Muscle layer of duodenum (tissue), 2 donors: ENCODE data around the gene KNG1.
A peak's percentile ranks its signal among the peaks of the same experiment; 100 is the strongest.

Experiments used
- H3K27ac ChIP-seq: one replicate; pipeline ENCODE4 v1.7.0; 2013; ENCODE audit warnings: mild to moderate bottlenecking, low read length
- H3K27me3 ChIP-seq: one replicate; pipeline ENCODE4 v1.7.0; 2013; ENCODE audit warnings: low read depth, mild to moderate bottlenecking, control low read depth, low read length
- H3K36me3 ChIP-seq, 2 donors: one replicate each; pipeline ENCODE4 v1.7.0; 2013; ENCODE audit warnings: low read length in 2 of 2, control low read depth in 1 of 2, mild to moderate bottlenecking in 1 of 2; ENCODE audit not compliant: insufficient read depth in 2 of 2, control insufficient read depth in 1 of 2
- H3K4me1 ChIP-seq, 2 donors: one replicate each; pipeline ENCODE4 v1.7.0; 2013; ENCODE audit warnings: low read length in 2 of 2, mild to moderate bottlenecking in 2 of 2, control low read depth in 1 of 2, moderate library complexity in 1 of 2; ENCODE audit not compliant: insufficient read depth in 2 of 2, control insufficient read depth in 1 of 2
- H3K4me3 ChIP-seq, 2 donors: one replicate each; pipeline ENCODE4 v1.7.0; 2013; ENCODE audit warnings: low read length in 2 of 2, low read depth in 1 of 2, mild to moderate bottlenecking in 1 of 2
- H3K9me3 ChIP-seq, 2 donors: one replicate each; pipeline ENCODE4 v1.7.0; 2013; ENCODE audit warnings: low read length in 2 of 2, control low read depth in 1 of 2, mild to moderate bottlenecking in 1 of 2; ENCODE audit not compliant: control insufficient read depth in 1 of 2
- donor health status: healthy.

KNG1 gene

DNA sequence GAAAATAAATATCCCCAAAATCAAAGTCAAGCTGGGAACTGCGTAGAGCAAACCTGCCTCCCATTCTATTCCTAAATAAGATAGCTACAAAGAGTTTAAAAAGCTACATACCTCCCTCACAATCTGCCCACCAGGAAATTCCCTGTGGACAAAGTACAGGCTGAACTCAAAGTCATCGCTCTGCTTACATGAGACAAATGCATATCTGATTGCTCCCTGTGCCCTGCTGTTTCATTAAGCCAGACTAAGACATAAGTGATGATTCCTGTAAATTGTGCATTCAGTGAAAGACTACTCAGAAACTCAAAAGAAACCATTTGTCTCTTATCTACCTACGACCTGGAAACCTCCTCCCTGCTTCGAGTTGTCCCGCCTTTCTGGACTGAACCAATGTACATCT is 37.7 kb downstream of the KNG1 start:
- Histone ChIP-seq H3K27me3 (no peaks in the 10 kb centered on the region), H3K27ac (no peak overlapping the region), H3K4me3 (no peak overlapping the region), H3K36me3 (no peaks in the 10 kb centered on the region), H3K4me1 (no peaks in the 10 kb centered on the region), H3K9me3 (no peaks in the 10 kb centered on the region)

DNA sequence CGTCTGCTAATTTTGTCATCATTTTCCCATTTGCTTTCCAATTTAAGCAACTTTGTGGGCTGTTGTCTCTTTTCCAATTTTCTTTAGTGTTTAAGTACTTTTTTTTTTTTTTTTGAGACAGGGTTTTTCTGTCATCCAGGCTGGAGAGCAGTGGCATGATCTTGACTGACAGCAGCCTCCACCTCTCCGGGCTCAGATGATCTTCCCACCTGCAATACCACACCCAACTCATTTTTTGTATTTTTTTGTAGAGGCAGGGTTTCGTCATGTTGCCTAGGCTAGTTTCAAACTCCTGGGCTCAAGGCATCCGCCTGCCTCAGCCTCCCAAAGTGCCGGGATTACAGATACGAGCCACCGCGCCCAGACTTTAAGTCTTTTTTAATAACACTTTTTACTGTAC is 40.1 kb downstream of the KNG1 start:
- H3K4me1 ChIP-seq, result no peaks in the 10 kb centered on the region
- H3K27ac ChIP-seq, result no peak overlapping the region
- H3K4me3 ChIP-seq, result no peak overlapping the region
- H3K36me3 ChIP-seq, result no peaks in the 10 kb centered on the region
- H3K9me3 ChIP-seq, result no peaks in the 10 kb centered on the region
- H3K27me3 ChIP-seq, result no peaks in the 10 kb centered on the region

DNA sequence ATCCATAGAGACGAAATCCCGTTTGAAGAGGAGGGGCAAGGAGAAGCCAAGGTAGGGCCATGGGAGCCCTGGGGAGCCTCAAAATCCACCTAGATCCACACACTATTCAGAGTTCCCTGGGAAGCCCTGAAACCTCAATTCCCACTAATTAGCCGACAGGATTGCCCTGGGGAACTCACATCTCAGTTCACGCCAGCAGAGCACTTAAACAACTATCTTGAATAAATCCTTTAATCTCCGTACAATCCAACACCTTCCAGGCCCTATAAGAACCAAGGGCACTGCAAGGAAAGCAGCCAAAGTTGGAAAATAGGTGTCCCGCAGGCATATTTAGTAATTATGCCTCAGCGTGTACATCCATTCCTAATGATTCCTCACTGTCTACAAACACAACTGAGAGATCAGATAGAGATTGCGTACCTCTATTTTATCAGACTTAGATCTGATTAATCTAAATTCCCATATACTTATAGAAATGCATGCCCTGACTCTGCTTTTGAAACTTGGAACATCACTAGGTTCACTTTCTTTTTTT is 40.6 kb downstream of the KNG1 start:
- Histone ChIP-seq H3K27ac (no peak overlapping the region), H3K9me3 (no peaks in the 10 kb centered on the region), H3K4me3 (no peak overlapping the region), H3K27me3 (no peaks in the 10 kb centered on the region), H3K36me3 (no peaks in the 10 kb centered on the region), H3K4me1 (no peaks in the 10 kb centered on the region)

DNA sequence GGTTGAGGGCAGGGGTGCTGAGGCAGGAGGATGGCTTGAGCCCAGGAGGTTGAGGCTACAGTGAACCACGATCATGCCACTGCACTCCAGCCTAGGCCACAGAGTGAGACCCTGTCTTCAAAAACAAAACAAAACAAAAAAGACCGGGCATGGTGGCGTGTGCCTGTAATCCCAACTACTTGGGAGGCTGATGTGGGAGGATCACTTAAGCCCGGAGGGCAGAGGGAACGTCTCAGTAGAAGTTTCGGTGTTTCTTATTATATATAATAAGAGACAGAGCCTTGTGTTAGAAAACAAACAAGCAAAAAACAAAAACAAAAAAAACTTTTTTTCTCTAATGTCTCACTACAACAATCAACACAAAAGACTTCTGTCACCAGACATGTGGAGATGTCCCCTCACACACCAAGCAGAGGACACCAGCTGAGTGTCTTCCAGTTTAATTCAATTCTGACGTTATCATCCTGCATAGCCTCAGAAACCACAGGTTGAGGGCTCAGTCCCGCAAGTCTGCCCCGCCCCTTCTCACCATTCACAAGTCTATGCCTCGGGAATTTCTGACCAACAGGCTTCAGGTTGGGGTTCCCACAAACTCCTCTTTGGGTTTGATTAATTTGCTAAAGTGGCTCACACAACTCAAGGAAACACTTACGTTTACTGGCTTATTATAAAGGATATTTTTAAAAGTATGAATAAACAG is 42.2 kb downstream of the KNG1 start:
- no peaks in the 10 kb centered on the region for H3K4me1 ChIP-seq
- H3K36me3 ChIP-seq, result no peaks in the 10 kb centered on the region
- H3K9me3 ChIP-seq, result no peaks in the 10 kb centered on the region
- H3K27me3 ChIP-seq, result no peaks in the 10 kb centered on the region
- no peak overlapping the region for H3K4me3 ChIP-seq
- no peak overlapping the region for H3K27ac ChIP-seq

DNA sequence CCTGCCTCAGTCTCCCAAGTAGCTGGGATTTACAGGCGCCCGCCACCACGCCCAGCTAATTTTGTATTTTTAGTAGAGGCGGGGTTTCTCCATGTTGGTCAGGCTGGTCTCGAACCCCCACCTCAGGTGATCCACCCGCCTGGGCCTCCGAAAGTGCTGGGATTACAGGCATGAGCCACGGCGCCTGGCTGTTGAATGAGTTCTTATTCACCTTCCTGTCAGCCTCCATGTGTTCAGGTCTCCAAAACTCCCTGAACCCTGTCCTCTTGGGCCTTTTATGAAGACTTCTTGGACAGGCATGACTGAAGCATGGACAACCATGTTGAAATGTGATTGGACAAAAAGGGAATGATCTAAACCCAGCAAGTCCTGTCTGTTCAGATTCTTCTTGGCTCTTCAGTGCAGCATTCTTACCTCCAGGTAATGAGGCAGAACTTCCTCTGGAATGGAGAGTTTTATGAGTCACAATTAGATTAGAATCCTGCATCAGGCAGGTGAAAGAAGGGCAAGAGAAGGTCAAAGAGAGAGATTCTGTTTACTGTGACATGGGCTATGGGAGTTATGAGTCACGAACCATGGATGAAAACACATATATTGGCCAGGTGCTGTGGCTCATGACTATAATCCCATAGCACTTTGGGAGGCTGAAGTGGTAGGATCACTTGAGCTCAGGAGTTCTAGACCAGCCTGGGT is 43.1 kb downstream of the KNG1 start:
- Histone ChIP-seq H3K27ac (no peak overlapping the region), H3K4me3 (no peak overlapping the region), H3K36me3 (no peaks in the 10 kb centered on the region), H3K9me3 (no peaks in the 10 kb centered on the region), H3K27me3 (no peaks in the 10 kb centered on the region), H3K4me1 (no peaks in the 10 kb centered on the region)

DNA sequence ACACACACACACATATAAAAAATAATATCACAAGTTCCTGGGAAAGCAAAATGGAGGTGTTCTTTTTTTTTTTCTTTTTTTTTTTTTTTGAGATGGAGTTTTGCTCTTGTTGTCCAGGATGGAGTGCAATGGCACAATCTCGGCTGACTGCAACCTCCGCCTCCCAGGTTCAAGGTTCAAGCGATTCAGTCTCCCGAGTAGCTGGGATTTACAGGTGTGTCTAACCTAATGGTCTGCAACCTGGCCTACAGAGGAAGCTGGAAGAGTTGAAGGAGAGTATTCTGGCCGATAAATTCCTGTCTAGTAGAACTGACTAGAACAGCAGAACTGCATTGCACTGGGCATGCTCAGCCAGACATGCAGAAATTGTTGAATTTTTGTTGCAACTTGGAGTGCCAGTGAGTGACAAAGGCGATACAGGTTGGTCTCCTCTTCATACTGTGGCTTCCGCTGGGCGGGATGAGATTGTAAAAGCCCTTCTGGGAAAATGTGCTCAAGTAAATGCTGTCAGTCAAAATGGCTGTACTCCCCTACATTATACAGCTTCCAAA is 43.8 kb downstream of the KNG1 start:
- Histone ChIP-seq H3K27ac (no peak overlapping the region), H3K36me3 (no peaks in the 10 kb centered on the region), H3K9me3 (no peaks in the 10 kb centered on the region)

DNA sequence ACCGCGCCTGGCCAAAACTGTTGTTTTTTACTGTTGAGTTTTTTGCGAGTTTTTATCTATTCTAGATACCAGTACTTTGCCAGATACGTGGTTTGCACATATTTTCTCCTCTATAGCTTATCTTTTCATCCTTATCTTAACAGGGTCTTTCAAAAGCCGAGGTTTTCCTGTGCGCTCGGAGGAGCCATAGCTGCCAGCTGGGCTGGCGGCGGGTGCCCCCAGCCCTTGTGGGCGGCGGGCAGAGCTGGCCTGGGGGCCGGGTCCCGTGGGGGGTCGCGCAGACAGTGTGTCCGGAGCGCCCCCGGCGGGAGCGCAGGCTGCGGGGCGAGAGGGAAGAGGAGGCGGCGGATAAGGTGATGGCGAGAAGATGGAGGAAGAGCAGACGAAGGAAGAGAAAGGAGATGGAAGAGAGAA is 55.1 kb downstream of the KNG1 start:
- H3K27me3 ChIP-seq, result no peaks in the 10 kb centered on the region
- no peaks in the 10 kb centered on the region for H3K36me3 ChIP-seq
- no peaks in the 10 kb centered on the region for H3K9me3 ChIP-seq
- peak overlapping the region; percentile 51 for H3K27ac ChIP-seq
- peaks cover 0 to 5% of the 10 kb centered on the region in 2 donors for H3K4me1 ChIP-seq
- H3K4me3 ChIP-seq, result peak overlapping the region; percentile 69 to 73

More for the DNA sequence above, 43.8 kb downstream of the KNG1 start:
- H3K4me3 ChIP-seq, result no peak overlapping the region
- H3K4me1 ChIP-seq, result no peaks in the 10 kb centered on the region
- no peaks in the 10 kb centered on the region for H3K27me3 ChIP-seq

DNA sequence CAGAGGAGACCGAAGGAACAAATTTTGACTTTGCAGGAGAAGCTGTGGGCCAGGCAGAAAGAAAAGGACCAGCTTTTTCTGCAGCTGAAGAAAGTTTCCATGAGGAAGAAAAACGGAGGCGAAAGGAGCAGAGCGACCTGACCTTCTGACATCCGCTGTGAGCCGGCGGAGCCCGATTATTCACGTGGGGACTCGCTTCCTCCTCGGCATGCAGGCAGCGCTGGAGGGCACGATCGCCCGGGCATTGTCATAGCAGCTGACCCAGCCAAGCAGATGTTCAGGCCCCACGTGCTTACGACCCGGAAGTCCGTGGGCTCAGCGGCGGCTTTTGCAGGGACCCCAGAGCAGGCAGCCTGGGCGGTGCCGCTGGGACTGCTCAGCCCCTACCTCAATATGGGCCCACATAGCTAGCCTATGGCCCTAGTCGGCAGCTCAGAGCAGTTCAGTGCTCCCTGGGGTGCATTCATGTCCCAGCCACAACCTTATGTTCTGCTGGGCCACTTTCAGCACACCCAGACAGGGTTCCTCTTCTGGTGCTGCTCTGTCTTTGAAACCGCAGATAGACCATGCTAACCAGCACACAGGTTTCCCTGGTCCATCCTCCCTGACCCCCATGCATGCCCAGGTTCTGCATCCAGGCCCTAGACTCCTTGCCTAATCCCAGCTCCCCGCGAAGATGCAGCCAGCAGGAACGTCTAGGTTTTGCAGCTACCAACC is 55.7 kb downstream of the KNG1 start:
- peaks cover 0 to 5% of the 10 kb centered on the region in 2 donors for H3K4me1 ChIP-seq
- H3K9me3 ChIP-seq, result no peaks in the 10 kb centered on the region
- H3K27me3 ChIP-seq, result no peaks in the 10 kb centered on the region
- H3K27ac ChIP-seq, result peak overlapping the region; percentile 51
- peak overlapping the region; percentile 69 to 73 for H3K4me3 ChIP-seq
- H3K36me3 ChIP-seq, result no peaks in the 10 kb centered on the region

DNA sequence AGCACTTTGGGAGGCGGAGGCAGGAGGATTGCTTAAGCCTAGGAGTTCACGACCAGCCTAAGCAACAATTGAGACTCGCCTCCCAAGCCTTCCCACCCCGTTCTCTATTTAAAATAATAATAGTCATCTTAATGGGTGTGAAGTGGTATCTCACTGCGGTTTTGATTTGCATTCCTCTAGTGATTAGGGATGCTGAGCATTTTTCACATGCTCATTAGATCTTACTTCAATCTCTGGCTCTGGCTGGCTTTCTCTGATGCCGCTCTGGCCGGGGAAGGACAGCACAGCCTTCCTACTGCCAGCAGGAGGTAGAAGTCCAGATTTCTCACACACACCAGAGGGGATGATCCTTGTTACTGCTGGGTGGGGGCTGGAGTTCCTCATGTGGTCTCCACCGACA is 58.8 kb downstream of the KNG1 start:
- Histone ChIP-seq H3K36me3 (no peaks in the 10 kb centered on the region), H3K9me3 (no peaks in the 10 kb centered on the region), H3K4me3 (no peak overlapping the region), H3K4me1 (peaks cover 0 to 5% of the 10 kb centered on the region in 2 donors), H3K27me3 (no peaks in the 10 kb centered on the region), H3K27ac (no peak overlapping the region)

DNA sequence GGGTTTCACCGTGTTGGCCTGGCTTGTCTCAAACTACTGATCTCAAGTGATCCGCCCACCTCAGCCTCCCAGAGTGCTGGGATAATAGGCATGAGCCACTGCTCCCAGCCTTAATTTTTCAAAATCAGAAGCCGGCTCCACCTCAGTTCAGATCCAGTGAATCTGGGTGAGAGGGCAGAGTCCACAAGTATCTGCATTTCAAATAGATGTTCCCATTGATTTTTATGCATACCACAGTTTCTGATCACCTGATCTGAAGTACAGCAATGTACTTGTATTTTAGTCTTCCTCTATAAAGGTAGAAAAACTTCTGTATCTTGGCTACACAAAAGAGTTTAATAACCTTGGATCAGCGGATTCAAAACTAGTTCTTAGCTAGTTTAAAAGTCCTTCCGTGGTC is 62.0 kb downstream of the KNG1 start:
- Histone ChIP-seq H3K27ac (no peak overlapping the region), H3K9me3 (no peaks in the 10 kb centered on the region), H3K4me1 (no peaks in the 10 kb centered on the region), H3K27me3 (no peaks in the 10 kb centered on the region), H3K36me3 (peaks cover 1 to 10% of the 10 kb centered on the region in 2 donors), H3K4me3 (no peak overlapping the region)

DNA sequence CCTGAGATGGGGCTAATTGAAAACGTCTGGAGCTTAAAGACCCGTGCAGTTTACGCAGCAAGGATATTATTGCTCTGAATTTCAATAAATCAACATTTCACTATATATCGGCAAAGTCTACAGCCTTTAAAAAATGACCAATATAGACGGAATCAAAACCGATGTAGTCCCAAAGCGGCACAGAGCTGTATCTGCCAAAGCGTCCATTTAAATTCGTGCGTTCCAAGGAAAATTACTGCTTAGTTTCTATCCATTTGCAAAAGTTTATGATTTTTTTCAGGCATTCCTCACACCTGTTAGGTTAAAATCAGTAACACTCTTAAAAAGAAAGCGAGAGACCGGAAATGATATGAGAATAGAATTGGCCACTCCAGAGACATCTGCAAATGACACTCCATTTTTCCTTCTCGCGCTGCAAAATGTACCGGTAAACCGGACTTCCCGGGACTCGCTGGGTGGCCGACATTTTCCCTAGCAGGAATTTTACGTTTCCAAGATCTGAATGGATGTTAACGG is 65.4 kb downstream of the KNG1 start:
- H3K4me1 ChIP-seq, result peaks cover 28 to 31% of the 10 kb centered on the region in 2 donors
- no peaks in the 10 kb centered on the region for H3K9me3 ChIP-seq
- H3K4me3 ChIP-seq, result peak overlapping the region; percentile 99
- H3K27ac ChIP-seq, result peak overlapping the region; percentile 100
- H3K36me3 ChIP-seq, result peaks cover 35 to 44% of the 10 kb centered on the region in 2 donors
- H3K27me3 ChIP-seq, result no peaks in the 10 kb centered on the region
